ENCODE results near the gene ACER3. TPM values are rescaled to one million over a fixed set of nuclear protein-coding genes. Genes with fewer than 3 reads are reported as not detected.
A peak's percentile ranks its signal among the peaks of the same experiment; 100 is the strongest.

The ACER3 gene
- total RNA-seq, 6 donors from 2014 or later = 10.5 to 46.7 (median 17.1) TPM

DNA sequence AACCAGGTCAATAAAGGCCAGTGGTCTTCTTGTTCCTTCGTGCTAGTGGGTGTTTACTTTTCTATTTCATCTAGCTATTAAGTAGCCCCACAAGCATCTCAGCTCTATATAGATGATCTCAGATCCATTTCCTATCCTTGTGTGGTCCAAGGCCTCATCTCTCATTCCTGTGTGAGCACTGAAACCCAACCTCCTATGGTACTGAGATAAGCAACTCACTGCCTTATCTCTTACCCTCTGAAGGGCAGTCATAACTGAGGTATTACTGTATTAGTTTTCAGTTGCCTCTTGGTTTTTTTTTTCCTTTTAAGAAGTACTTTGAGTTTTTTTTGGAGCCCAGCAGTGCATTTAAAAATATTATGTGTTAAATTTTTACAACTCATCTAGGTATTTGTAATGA, 28.3 kb downstream of the ACER3 start:
- ATAC-seq (ENCODE audit: low FRiP score in 2 of 2) = no peak
- peak overlapping the region in 1 of 4 donors; percentile 2 for H3K27ac ChIP-seq
- DNase-seq = no peak

DNA sequence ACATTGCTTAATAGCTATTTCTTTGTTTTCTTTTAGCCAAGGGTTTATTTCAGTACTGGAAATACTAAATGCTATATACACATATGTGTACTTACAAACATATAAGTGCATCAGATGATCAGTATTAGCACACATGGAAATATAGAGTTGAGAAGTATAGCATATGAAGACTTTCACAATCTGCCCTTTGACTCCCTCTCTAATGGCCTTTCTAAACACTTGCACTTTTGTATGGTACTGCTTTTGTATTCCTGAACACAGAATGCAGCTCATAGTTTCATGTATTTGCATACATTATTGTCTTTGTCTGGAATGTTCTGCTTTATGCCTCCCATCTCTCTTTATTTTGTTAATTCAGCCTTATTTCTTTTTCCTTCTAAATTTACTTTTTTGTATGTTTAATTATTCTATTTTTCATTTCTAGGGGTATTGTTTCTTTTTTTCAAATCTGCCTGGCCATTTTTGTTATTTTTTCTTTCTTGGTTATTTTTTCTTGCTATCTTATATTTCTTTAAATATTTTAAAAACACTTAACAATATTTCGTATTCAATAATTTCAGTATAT, 28.8 kb downstream of the ACER3 start:
- Histone ChIP-seq H3K4me1 (peaks cover 10 to 24% (median 14%) of the 10 kb centered on the region in 4 donors), H3K27me3 (no peaks in the 10 kb centered on the region), H3K4me3 (no peak overlapping the region), H3K9me3 (no peaks in the 10 kb centered on the region), H3K36me3 (no peaks in the 10 kb centered on the region), H3K27ac (no peak overlapping the region)
- TF ChIP-seq POLR2AphosphoS5 (IDR thresholded peaks at IDR 0.05) = no peak
- TF ChIP-seq EP300 (IDR thresholded peaks at IDR 0.05) = no peak
- TF ChIP-seq CTCF (IDR thresholded peaks at IDR 0.05) = no peak
- no peak for TF ChIP-seq POLR2A (IDR thresholded peaks at IDR 0.05)
- no peak for DNase-seq
- no peak for ATAC-seq (ENCODE audit: low FRiP score in 2 of 2)
- 61 to 100% methylated on average over 1 of the region's 1 CpG for WGBS, 2 donors

More for the DNA sequence above, 28.3 kb downstream of the ACER3 start:
- WGBS, 2 donors = 76 to 81% methylated on average over 1 of the region's 1 CpG
- peaks cover 10 to 27% (median 14%) of the 10 kb centered on the region in 4 donors for H3K4me1 ChIP-seq
- H3K36me3 ChIP-seq = no peaks in the 10 kb centered on the region
- H3K4me3 ChIP-seq = no peak overlapping the region
- TF ChIP-seq EP300 (IDR thresholded peaks at IDR 0.05) (no peak), POLR2A (IDR thresholded peaks at IDR 0.05) (no peak), CTCF (IDR thresholded peaks at IDR 0.05) (no peak), POLR2AphosphoS5 (IDR thresholded peaks at IDR 0.05) (no peak)
- no peaks in the 10 kb centered on the region for H3K27me3 ChIP-seq
- H3K9me3 ChIP-seq = no peaks in the 10 kb centered on the region

DNA sequence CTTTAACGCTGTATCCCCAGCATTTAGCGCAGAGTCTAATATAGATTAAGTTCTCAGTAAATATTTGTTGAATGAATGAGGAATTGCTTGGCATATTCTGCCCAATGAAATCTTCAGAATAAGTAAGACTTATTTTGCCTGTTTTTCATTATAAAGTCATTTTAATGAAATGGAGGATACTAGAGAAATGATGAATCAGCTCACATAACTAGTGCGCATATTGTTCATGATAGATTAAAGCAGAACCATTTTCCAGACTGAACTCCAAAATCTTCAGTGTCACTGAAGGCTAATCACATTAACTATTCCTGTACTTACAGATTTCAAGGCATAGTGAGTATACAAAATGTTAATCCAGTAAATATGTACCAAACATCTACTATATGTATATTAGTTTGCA, 29.6 kb downstream of the ACER3 start:
- ATAC-seq (ENCODE audit: low FRiP score in 2 of 2) (no peak), DNase-seq (no peak)
- TF ChIP-seq POLR2A (IDR thresholded peaks at IDR 0.05) (no peak), EP300 (IDR thresholded peaks at IDR 0.05) (no peak), CTCF (IDR thresholded peaks at IDR 0.05) (no peak), POLR2AphosphoS5 (IDR thresholded peaks at IDR 0.05) (no peak)
- H3K36me3 ChIP-seq = no peaks in the 10 kb centered on the region
- WGBS, 2 donors = 98 to 100% methylated on average over 3 of the region's 3 CpGs
- H3K27me3 ChIP-seq = no peaks in the 10 kb centered on the region
- no peak overlapping the region for H3K27ac ChIP-seq
- peaks cover 1 to 16% (median 7%) of the 10 kb centered on the region in 4 donors for H3K4me1 ChIP-seq
- no peaks in the 10 kb centered on the region for H3K9me3 ChIP-seq
- H3K4me3 ChIP-seq = no peak overlapping the region

GRCh38 chr11:76891285-76891684, 30.6 kb downstream of the ACER3 start:
- H3K4me1 ChIP-seq = peaks cover 0 to 8% (median 0%) of the 10 kb centered on the region in 4 donors
- H3K9me3 ChIP-seq = no peaks in the 10 kb centered on the region
- no peak overlapping the region for H3K4me3 ChIP-seq
- no peak overlapping the region for H3K27ac ChIP-seq
- H3K27me3 ChIP-seq = no peaks in the 10 kb centered on the region
- no peak for TF ChIP-seq EP300 (IDR thresholded peaks at IDR 0.05)
- DNase-seq = no peak
- no peaks in the 10 kb centered on the region for H3K36me3 ChIP-seq
- ATAC-seq (ENCODE audit: low FRiP score in 2 of 2) = no peak

DNA sequence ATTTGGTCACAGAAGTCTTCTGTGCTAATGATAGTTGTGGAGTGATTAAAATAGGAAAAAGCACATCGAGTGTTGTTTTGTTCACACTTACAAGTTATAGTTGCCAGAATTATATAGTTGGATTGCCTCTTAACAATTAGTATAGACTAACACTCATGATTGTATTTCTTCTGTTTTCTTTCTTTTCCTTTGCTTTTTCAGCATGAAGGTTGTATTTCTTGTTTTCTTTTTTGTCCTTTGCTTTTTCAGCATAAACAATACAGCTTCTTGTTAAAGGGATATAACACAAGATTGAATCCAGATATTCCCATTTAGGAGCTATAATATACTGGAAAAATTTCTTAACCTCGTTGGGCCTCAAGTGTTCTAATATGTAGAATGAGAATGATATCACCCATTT, 31.1 kb downstream of the ACER3 start:
- TF ChIP-seq CTCF (IDR thresholded peaks at IDR 0.05) (no peak), POLR2AphosphoS5 (IDR thresholded peaks at IDR 0.05) (no peak), POLR2A (IDR thresholded peaks at IDR 0.05) (no peak), EP300 (IDR thresholded peaks at IDR 0.05) (no peak)
- H3K36me3 ChIP-seq = no peaks in the 10 kb centered on the region
- 74 to 79% methylated on average over 2 of the region's 2 CpGs for WGBS, 2 donors
- H3K4me3 ChIP-seq = no peak overlapping the region
- no peak for DNase-seq
- ATAC-seq (ENCODE audit: low FRiP score in 2 of 2) = no peak
- H3K27me3 ChIP-seq = no peaks in the 10 kb centered on the region
- H3K4me1 ChIP-seq = peaks cover 0 to 8% (median 0%) of the 10 kb centered on the region in 4 donors
- no peak overlapping the region for H3K27ac ChIP-seq
- H3K9me3 ChIP-seq = no peaks in the 10 kb centered on the region

Data from upper lobe of left lung (tissue), 6 donors.